Prostate gland (tissue), 2 donors: ENCODE measurements around the gene PRELID1.

Experiments
- CTCF ChIP-seq, 4 experiments: fragments of 200-600 bp in 2 of 4; fragments of 450-650 bp in 2 of 4; sonication (generic) in 2 of 4; IDR thresholded peaks; 1 replicate in 3 of 4; 2 replicates in 1 of 4; pipeline ENCODE4 v1.5.1; 2016 to 2019; ENCODE audit warnings: antibody characterized with exemption in 4 of 4, mild to moderate bottlenecking in 2 of 4, moderate library complexity in 2 of 4
- POLR2A ChIP-seq: fragments of 450-650 bp; IDR thresholded peaks from one replicate; pipeline ENCODE4 v1.6.1; 2016; ENCODE audit warnings: antibody characterized with exemption, mild to moderate bottlenecking

GRCh38 chr5:177311392-177311722 lies 7.8 kb downstream of the PRELID1 start:
- no peak for TF ChIP-seq CTCF (IDR thresholded peaks at IDR 0.05)
- TF ChIP-seq POLR2A, result no peak
